HepG2 (cell line): ENCODE measurements around the gene MAP3K21. TPM values are rescaled to one million over a fixed set of nuclear protein-coding genes. Genes with fewer than 3 reads are reported as not detected.

Experiments
- ATAC-seq: fragments of 200-7000 bp; cut with Tn5 transposase; 3 replicates; pipeline ENCODE4 v1.9.1; 2020; ENCODE audit warnings: mild to moderate bottlenecking, moderate library complexity
- BruUV-seq: library from RNA; stranded (reverse); fragments of 400-500 nt; replicated peaks from 2 replicates; lab custom pipeline; 2021; lab: Mats Ljungman, UMichigan
- CTCF ChIA-PET: fragments of 300-600 bp; formaldehyde crosslinking; extraction: SDS; loops from one replicate; lab custom pipeline; 2021; ENCODE audit warnings: low total read pairs, inconsistent platforms, low intra/inter-chr PET ratio; lab: Yijun Ruan, JAX
- POLR2A ChIA-PET: fragments of 350-600 bp; sonication (Branson Sonifier 250); formaldehyde crosslinking; loops from one replicate; lab custom pipeline; 2020; ENCODE audit warnings: antibody characterized with exemption, inconsistent platforms; lab: Yijun Ruan, JAX
- DNase-seq: peaks from one replicate; pipeline ENCODE4 v3.0.0-alpha.2; 2015; ENCODE audit warnings: low spot score
- FAIRE-seq: peaks from 3 replicates; lab custom pipeline; 2011; peaks lifted over from hg19 to GRCh38; lab: Jason Lieb, UNC
- H2AFZ ChIP-seq: one replicate; pipeline ENCODE4 v1.6.1; 2011; ENCODE audit warnings: low read length, inconsistent platforms
- H3K27ac ChIP-seq: fragments of 300-600 bp; 3 replicates; pipeline ENCODE4 v1.8.0; 2011; ENCODE audit warnings: mixed run types, mild to moderate bottlenecking, mixed read lengths, low read length, inconsistent platforms; ENCODE audit not compliant: insufficient read depth; ENCODE audit errors: extremely low read length
- H3K27me3 ChIP-seq, 2 experiments: fragments of 200-600 bp in 1 of 2; 2 replicates in 1 of 2; 3 replicates in 1 of 2; pipeline versions ENCODE4 v1.6.0 to v1.8.0; 2011; ENCODE audit warnings: low read length in 2 of 2, mild to moderate bottlenecking in 2 of 2, moderate library complexity in 2 of 2, inconsistent platforms in 1 of 2; ENCODE audit not compliant: insufficient read depth in 2 of 2, control insufficient read depth in 1 of 2
- H3K36me3 ChIP-seq, 2 experiments: fragments of 200-600 bp in 1 of 2; replicated peaks in 1 of 2; 2 replicates in 1 of 2; 3 replicates in 1 of 2; pipeline versions ENCODE4 v1.5.1 to v1.8.0; 2011; ENCODE audit warnings: low read length in 2 of 2, inconsistent platforms in 1 of 2; ENCODE audit not compliant: insufficient read depth in 2 of 2, control insufficient read depth in 1 of 2
- H3K4me1 ChIP-seq: 2 replicates; pipeline ENCODE4 v1.5.1; 2012; ENCODE audit warnings: low read length, inconsistent platforms; ENCODE audit not compliant: insufficient read depth
- H3K4me2 ChIP-seq: 2 replicates; pipeline ENCODE4 v1.6.0; 2011; ENCODE audit warnings: low read depth, low read length, inconsistent platforms
- H3K4me3 ChIP-seq, 3 experiments: fragments of 200-600 bp in 1 of 3; sonication (generic), shearing (Covaris generic) in 1 of 3; replicated peaks in 1 of 3; 2 replicates each; pipeline ENCODE4 v1.5.1; 2011 to 2016; ENCODE audit warnings: low read length in 3 of 3, inconsistent platforms in 2 of 3, low read depth in 2 of 3, mild to moderate bottlenecking in 2 of 3, control low read depth in 1 of 3, mixed read lengths in 1 of 3; ENCODE audit not compliant: insufficient read depth in 1 of 3
- H3K79me2 ChIP-seq: one replicate; pipeline ENCODE4 v1.6.1; 2011; ENCODE audit warnings: low read length, inconsistent platforms; ENCODE audit not compliant: insufficient read depth
- H3K9ac ChIP-seq: 2 replicates; pipeline ENCODE4 v1.6.0; 2011; ENCODE audit warnings: mild to moderate bottlenecking, low read depth, low read length, inconsistent platforms; ENCODE audit not compliant: insufficient read depth
- H3K9me3 ChIP-seq: 2 replicates; pipeline ENCODE4 v1.5.1; 2012; ENCODE audit warnings: mild to moderate bottlenecking, low read length
- H4K20me1 ChIP-seq: 2 replicates; pipeline ENCODE4 v1.6.0; 2011; ENCODE audit warnings: inconsistent platforms, mild to moderate bottlenecking, low read length, moderate library complexity; ENCODE audit not compliant: insufficient read depth
- FOXC1 ChIP-seq: sonication (generic); formaldehyde crosslinking; IDR thresholded peaks from 2 replicates; pipeline ENCODE4 v1.8.0; 2022; ENCODE audit warnings: mild to moderate bottlenecking, missing genetic modification reagents, borderline replicate concordance
- HNRNPH1 ChIP-seq: fragments of 200-400 bp; formaldehyde crosslinking; optimal IDR thresholded peaks from 2 replicates; pipeline ENCODE3; 2017; ENCODE audit warnings: mild to moderate bottlenecking, low read depth, low read length
- KDM5A ChIP-seq: fragments of 200-600 bp; sonication (generic); IDR thresholded peaks from 2 replicates; pipeline ENCODE4 v1.7.0; 2018; ENCODE audit warnings: antibody characterized with exemption, mild to moderate bottlenecking, low read length, borderline replicate concordance
- MATR3 ChIP-seq: sonication (generic); formaldehyde crosslinking; IDR thresholded peaks from 2 replicates; pipeline ENCODE4 v1.4.0; 2020; ENCODE audit warnings: missing genetic modification reagents
- SIX4 ChIP-seq: sonication (generic); formaldehyde crosslinking; IDR thresholded peaks from 2 replicates; pipeline ENCODE4 v1.4.0; 2020; ENCODE audit warnings: missing genetic modification reagents
- SMAD1 ChIP-seq: sonication (generic); formaldehyde crosslinking; IDR thresholded peaks from 2 replicates; pipeline ENCODE4 v1.4.0; 2020; ENCODE audit warnings: missing genetic modification reagents, low read depth, mild to moderate bottlenecking, borderline replicate concordance
- ZNF12 ChIP-seq: sonication (generic); formaldehyde crosslinking; IDR thresholded peaks from 2 replicates; pipeline ENCODE4 v1.5.0; 2020; ENCODE audit warnings: missing genetic modification reagents
- ZNF263 ChIP-seq: sonication (generic); formaldehyde crosslinking; IDR thresholded peaks from 2 replicates; pipeline ENCODE4 v1.4.0; 2020; ENCODE audit warnings: missing genetic modification reagents
- ZNF446 ChIP-seq: sonication (generic); formaldehyde crosslinking; IDR thresholded peaks from 2 replicates; pipeline ENCODE4 v1.5.0; 2020; ENCODE audit warnings: mild to moderate bottlenecking, missing genetic modification reagents
- WGBS: methylation state at CpG from one replicate; pipeline ENCODE4 v1.1.6; 2017; ENCODE audit warnings: low lambda C conversion rate; 5-methylcytosine and 5-hydroxymethylcytosine counted together
- in situ Hi-C: cut with HindIII; loops from 2 replicates; pipeline ENCODE4 v1.10.0; 2017; ENCODE audit warnings: low pct_unique_long_range_greater_than_20kb; ENCODE audit not compliant: extremely low pct_ligation_motif_present
- intact Hi-C: fragments of 100-400 bp; cut with micrococcal nuclease; formaldehyde crosslinking; loops from one replicate; pipeline ENCODE4 v1.10.0; 2022; ENCODE audit not compliant: unreplicated experiment
- polyA plus RNA-seq, 8 experiments: library from polyadenylated mRNA; depleted of rRNA in 3 of 8; stranded (reverse) in 7 of 8; unstranded in 1 of 8; fragments of >200 nt; fragmentation: Illumina TruSeq in 4 of 8; extraction: Trizol in 4 of 8; gene quantifications; 2 replicates each; pipeline versions ENCODE4 v1.2.1 to v1.2.3, GENCODE V29; 2011 to 2016; ENCODE audit warnings: low read depth in 4 of 8, missing spikeins in 1 of 8, mixed read lengths in 1 of 8; ENCODE audit not compliant: insufficient read depth in 1 of 8
- total RNA-seq, 5 experiments: library from RNA; depleted of rRNA; stranded (reverse); fragments of >200 nt; fragmentation: Illumina TruSeq; extraction: Trizol; gene quantifications; 2 replicates each; pipeline ENCODE4 v1.2.3, GENCODE V29; 2016; ENCODE audit warnings: low read depth in 1 of 5
- TF ChIP-seq, protein P1 (sequence below): sonication (generic); formaldehyde crosslinking; IDR thresholded peaks from 2 replicates; pipeline ENCODE4 v1.5.0; 2020; ENCODE audit warnings: mild to moderate bottlenecking, missing genetic modification reagents
- TF ChIP-seq, protein P2 (sequence below): sonication (generic); formaldehyde crosslinking; IDR thresholded peaks from 2 replicates; pipeline ENCODE4 v1.8.0; 2023; ENCODE audit warnings: mild to moderate bottlenecking, missing genetic modification reagents
- TF ChIP-seq, protein P3 (sequence below): sonication (generic); formaldehyde crosslinking; IDR thresholded peaks from 2 replicates; pipeline ENCODE4 v1.5.0; 2020; ENCODE audit warnings: missing genetic modification reagents
- TF ChIP-seq, protein P4 (sequence below): sonication (generic); formaldehyde crosslinking; IDR thresholded peaks from 2 replicates; pipeline ENCODE4 v1.4.0; 2020; ENCODE audit warnings: mild to moderate bottlenecking, missing genetic modification reagents
- TF ChIP-seq, protein P5 (sequence below): sonication (generic); formaldehyde crosslinking; IDR thresholded peaks from 2 replicates; pipeline ENCODE4 v1.4.0; 2020; ENCODE audit warnings: missing genetic modification reagents, borderline replicate concordance

MAP3K21 gene
- total and polyA plus RNA-seq, 2 of the 13 experiments (the other 11 are each of a cell fraction or from before 2014, with no cell fraction given): not detected

DNA sequence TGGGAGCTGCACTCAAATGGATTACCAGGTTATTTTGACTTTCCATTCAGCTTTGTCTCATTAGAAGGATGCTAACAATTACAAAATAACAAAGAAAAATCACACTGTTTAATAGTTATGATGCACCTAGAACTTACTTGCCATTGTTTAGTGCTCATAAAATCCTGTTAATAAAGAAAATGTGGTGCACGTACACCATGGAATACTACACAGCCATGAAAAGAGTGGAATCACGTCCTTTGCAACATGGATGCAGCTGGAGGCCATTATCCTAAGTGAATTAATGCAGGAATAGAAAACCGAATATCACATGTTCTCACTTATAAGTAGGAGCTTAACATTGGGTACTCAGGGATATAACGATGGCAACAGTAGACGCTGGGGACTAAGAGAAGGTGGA is 19.8 kb downstream of the MAP3K21 start:
- no peak for FAIRE-seq
- in situ Hi-C loops: no loop called here
- POLR2A ChIA-PET: no interaction called here
- TF ChIP-seq, protein P1, sequence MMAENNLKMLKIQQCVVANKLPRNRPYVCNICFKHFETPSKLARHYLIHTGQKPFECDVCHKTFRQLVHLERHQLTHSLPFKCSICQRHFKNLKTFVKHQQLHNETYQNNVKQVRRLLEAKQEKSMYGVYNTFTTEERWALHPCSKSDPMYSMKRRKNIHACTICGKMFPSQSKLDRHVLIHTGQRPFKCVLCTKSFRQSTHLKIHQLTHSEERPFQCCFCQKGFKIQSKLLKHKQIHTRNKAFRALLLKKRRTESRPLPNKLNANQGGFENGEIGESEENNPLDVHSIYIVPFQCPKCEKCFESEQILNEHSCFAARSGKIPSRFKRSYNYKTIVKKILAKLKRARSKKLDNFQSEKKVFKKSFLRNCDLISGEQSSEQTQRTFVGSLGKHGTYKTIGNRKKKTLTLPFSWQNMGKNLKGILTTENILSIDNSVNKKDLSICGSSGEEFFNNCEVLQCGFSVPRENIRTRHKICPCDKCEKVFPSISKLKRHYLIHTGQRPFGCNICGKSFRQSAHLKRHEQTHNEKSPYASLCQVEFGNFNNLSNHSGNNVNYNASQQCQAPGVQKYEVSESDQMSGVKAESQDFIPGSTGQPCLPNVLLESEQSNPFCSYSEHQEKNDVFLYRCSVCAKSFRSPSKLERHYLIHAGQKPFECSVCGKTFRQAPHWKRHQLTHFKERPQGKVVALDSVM: no peak
- TF ChIP-seq, protein P2, sequence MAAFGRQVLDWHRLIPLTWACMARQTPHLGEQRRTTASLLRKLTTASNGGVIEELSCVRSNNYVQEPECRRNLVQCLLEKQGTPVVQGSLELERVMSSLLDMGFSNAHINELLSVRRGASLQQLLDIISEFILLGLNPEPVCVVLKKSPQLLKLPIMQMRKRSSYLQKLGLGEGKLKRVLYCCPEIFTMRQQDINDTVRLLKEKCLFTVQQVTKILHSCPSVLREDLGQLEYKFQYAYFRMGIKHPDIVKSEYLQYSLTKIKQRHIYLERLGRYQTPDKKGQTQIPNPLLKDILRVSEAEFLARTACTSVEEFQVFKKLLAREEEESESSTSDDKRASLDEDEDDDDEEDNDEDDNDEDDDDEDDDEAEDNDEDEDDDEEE (CRISPR knock-in tag): no peak
- TF ChIP-seq, protein P3, sequence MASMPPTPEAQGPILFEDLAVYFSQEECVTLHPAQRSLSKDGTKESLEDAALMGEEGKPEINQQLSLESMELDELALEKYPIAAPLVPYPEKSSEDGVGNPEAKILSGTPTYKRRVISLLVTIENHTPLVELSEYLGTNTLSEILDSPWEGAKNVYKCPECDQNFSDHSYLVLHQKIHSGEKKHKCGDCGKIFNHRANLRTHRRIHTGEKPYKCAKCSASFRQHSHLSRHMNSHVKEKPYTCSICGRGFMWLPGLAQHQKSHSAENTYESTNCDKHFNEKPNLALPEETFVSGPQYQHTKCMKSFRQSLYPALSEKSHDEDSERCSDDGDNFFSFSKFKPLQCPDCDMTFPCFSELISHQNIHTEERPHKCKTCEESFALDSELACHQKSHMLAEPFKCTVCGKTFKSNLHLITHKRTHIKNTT (CRISPR knock-in tag): no peak
- TF ChIP-seq ZNF446 (CRISPR knock-in tag) (no peak), KDM5A (no peak), HNRNPH1 (no peak), ZNF263 (no peak), ZNF12 (CRISPR knock-in tag) (no peak), SIX4 (CRISPR knock-in tag) (no peak), FOXC1 (CRISPR knock-in tag) (no peak), MATR3 (CRISPR knock-in tag) (no peak), SMAD1 (CRISPR knock-in tag) (no peak)
- TF ChIP-seq, protein P4, sequence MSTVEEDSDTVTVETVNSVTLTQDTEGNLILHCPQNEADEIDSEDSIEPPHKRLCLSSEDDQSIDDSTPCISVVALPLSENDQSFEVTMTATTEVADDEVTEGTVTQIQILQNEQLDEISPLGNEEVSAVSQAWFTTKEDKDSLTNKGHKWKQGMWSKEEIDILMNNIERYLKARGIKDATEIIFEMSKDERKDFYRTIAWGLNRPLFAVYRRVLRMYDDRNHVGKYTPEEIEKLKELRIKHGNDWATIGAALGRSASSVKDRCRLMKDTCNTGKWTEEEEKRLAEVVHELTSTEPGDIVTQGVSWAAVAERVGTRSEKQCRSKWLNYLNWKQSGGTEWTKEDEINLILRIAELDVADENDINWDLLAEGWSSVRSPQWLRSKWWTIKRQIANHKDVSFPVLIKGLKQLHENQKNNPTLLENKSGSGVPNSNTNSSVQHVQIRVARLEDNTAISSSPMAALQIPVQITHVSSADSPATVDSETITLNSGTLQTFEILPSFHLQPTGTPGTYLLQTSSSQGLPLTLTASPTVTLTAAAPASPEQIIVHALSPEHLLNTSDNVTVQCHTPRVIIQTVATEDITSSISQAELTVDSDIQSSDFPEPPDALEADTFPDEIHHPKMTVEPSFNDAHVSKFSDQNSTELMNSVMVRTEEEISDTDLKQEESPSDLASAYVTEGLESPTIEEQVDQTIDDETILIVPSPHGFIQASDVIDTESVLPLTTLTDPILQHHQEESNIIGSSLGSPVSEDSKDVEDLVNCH (CRISPR knock-in tag): no peak
- TF ChIP-seq, protein P5, sequence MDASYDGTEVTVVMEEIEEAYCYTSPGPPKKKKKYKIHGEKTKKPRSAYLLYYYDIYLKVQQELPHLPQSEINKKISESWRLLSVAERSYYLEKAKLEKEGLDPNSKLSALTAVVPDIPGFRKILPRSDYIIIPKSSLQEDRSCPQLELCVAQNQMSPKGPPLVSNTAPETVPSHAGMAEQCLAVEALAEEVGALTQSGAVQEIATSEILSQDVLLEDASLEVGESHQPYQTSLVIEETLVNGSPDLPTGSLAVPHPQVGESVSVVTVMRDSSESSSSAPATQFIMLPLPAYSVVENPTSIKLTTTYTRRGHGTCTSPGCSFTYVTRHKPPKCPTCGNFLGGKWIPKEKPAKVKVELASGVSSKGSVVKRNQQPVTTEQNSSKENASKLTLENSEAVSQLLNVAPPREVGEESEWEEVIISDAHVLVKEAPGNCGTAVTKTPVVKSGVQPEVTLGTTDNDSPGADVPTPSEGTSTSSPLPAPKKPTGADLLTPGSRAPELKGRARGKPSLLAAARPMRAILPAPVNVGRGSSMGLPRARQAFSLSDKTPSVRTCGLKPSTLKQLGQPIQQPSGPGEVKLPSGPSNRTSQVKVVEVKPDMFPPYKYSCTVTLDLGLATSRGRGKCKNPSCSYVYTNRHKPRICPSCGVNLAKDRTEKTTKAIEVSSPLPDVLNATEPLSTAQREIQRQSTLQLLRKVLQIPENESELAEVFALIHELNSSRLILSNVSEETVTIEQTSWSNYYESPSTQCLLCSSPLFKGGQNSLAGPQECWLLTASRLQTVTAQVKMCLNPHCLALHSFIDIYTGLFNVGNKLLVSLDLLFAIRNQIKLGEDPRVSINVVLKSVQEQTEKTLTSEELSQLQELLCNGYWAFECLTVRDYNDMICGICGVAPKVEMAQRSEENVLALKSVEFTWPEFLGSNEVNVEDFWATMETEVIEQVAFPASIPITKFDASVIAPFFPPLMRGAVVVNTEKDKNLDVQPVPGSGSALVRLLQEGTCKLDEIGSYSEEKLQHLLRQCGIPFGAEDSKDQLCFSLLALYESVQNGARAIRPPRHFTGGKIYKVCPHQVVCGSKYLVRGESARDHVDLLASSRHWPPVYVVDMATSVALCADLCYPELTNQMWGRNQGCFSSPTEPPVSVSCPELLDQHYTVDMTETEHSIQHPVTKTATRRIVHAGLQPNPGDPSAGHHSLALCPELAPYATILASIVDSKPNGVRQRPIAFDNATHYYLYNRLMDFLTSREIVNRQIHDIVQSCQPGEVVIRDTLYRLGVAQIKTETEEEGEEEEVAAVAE (CRISPR knock-in tag): no peak

More for the DNA sequence above, 19.8 kb downstream of the MAP3K21 start:
- H3K4me1 ChIP-seq: no peaks in the 10 kb centered on the region
- H3K4me3 ChIP-seq: no peak overlapping the region
- 6% methylated on average over 5 of the region's 5 CpGs for WGBS
- H3K9ac ChIP-seq: no peak overlapping the region
- H4K20me1 ChIP-seq: no peaks in the 10 kb centered on the region
- H2AFZ ChIP-seq: no peak overlapping the region
- intact Hi-C loops: no loop called here
- H3K4me2 ChIP-seq: no peak overlapping the region
- DNase-seq: no peak
- no peaks in the 10 kb centered on the region for H3K36me3 ChIP-seq
- H3K9me3 ChIP-seq: no peaks in the 10 kb centered on the region
- no peak overlapping the region for H3K27ac ChIP-seq
- H3K27me3 ChIP-seq: no peaks in the 10 kb centered on the region
- no TSS peak for BruUV-seq
- ATAC-seq: no peak
- H3K79me2 ChIP-seq: no peaks in the 10 kb centered on the region
- CTCF ChIA-PET: no interaction called here
